Measurements from ENCODE around the gene TUBA3D.
"Not testable (repeated sequence)": the region's sequence is repeated elsewhere in the genome, so short reads cannot be mapped to it uniquely, and the experiment has no call there.

The TUBA3D gene

GRCh38 chr2:131478850-131479461, 3.0 kb downstream of the TUBA3D start:
- POLR2A ChIA-PET; H3K4me1 ChIP-seq (ENCODE audit: control insufficient read depth, insufficient read depth, low read length); CTCF ChIA-PET; H3K27ac ChIP-seq (ENCODE audit: extremely low read depth, low read depth, low read length); H3K9me3 ChIP-seq (ENCODE audit: control insufficient read depth, insufficient read depth, low read depth, low read length); H3K36me3 ChIP-seq (ENCODE audit: control insufficient read depth in 2 of 2, insufficient read depth in 1 of 2, low read length in 2 of 2); H3K4me3 ChIP-seq (ENCODE audit: low read depth, low read length): not testable (repeated sequence)

GRCh38 chr2:131480351-131480750, 4.4 kb downstream of the TUBA3D start:
- ChIA-PET CTCF (interaction anchor here (0.6 kb wide), 1 partner anchor 12 kb away, joined by 4 read pairs; the partner anchor contains the start of gene MZT2A), POLR2A (interaction anchor here (0.5 kb wide), 1 partner anchor 404 kb away, joined by 5 read pairs; no protein-coding TSS in a partner anchor)
- H3K4me1 ChIP-seq (ENCODE audit: control insufficient read depth, insufficient read depth, low read length); H3K4me3 ChIP-seq (ENCODE audit: low read depth, low read length); H3K27ac ChIP-seq (ENCODE audit: extremely low read depth, low read depth, low read length); H3K9me3 ChIP-seq (ENCODE audit: control insufficient read depth, insufficient read depth, low read depth, low read length): not testable (repeated sequence)
- H3K36me3 ChIP-seq (ENCODE audit: control insufficient read depth in 2 of 2, insufficient read depth in 1 of 2, low read length in 2 of 2): peaks cover 0 to 16% of the 10 kb centered on the region in 2 experiments; a peak in 1 of 3 replicates

GRCh38 chr2:131482506-131483155, 6.7 kb downstream of the TUBA3D start:
- H3K27ac ChIP-seq (ENCODE audit: extremely low read depth, low read depth, low read length); H3K4me3 ChIP-seq (ENCODE audit: low read depth, low read length); POLR2A ChIA-PET; H3K4me1 ChIP-seq (ENCODE audit: control insufficient read depth, insufficient read depth, low read length); H3K9me3 ChIP-seq (ENCODE audit: control insufficient read depth, insufficient read depth, low read depth, low read length): not testable (repeated sequence)
- H3K36me3 ChIP-seq (ENCODE audit: control insufficient read depth in 2 of 2, insufficient read depth in 1 of 2, low read length in 2 of 2): peaks cover 0 to 24% of the 10 kb centered on the region in 2 experiments; a peak in 2 of 3 replicates
- CTCF ChIA-PET: interaction anchor here (1.1 kb wide), 1 partner anchor 9 kb away, joined by 3 read pairs; the partner anchor contains the start of gene MZT2A
- peak; percentile 56; the same call in 1 of the 2 replicates for TF ChIP-seq EGR2 (tag by site-specific recombination; IDR thresholded peaks at IDR 0.05; ENCODE audit: low read depth)

- POLR2A ChIA-PET; H3K9me3 ChIP-seq (ENCODE audit: control insufficient read depth, insufficient read depth, low read depth, low read length); H3K27ac ChIP-seq (ENCODE audit: extremely low read depth, low read depth, low read length); H3K4me1 ChIP-seq (ENCODE audit: control insufficient read depth, insufficient read depth, low read length); H3K4me3 ChIP-seq (ENCODE audit: low read depth, low read length): not testable (repeated sequence)
- CTCF ChIA-PET: interaction anchor here (1.1 kb wide), 1 partner anchor 8 kb away, joined by 3 read pairs; the partner anchor contains the start of gene MZT2A
- H3K36me3 ChIP-seq (ENCODE audit: control insufficient read depth in 2 of 2, insufficient read depth in 1 of 2, low read length in 2 of 2): peaks cover 0 to 36% of the 10 kb centered on the region in 2 experiments; a peak in 2 of 3 replicates
These were observed 8.3 kb downstream of the TUBA3D start for GRCh38 chr2:131483981-131484820.

GRCh38 chr2:131484906-131485460, 9.1 kb downstream of the TUBA3D start:
- H3K4me3 ChIP-seq (ENCODE audit: low read depth, low read length); H3K9me3 ChIP-seq (ENCODE audit: control insufficient read depth, insufficient read depth, low read depth, low read length); H3K4me1 ChIP-seq (ENCODE audit: control insufficient read depth, insufficient read depth, low read length); CTCF ChIA-PET; H3K27ac ChIP-seq (ENCODE audit: extremely low read depth, low read depth, low read length); POLR2A ChIA-PET: not testable (repeated sequence)
- peaks cover 0 to 41% of the 10 kb centered on the region in 2 experiments; a peak in 2 of 3 replicates for H3K36me3 ChIP-seq (ENCODE audit: control insufficient read depth in 2 of 2, insufficient read depth in 1 of 2, low read length in 2 of 2)

- POLR2A ChIA-PET: interaction anchor here (0.7 kb wide), 1 partner anchor 93 kb away, joined by 5 read pairs; no protein-coding TSS in a partner anchor
- peaks cover 0 to 48% of the 10 kb centered on the region in 2 experiments; a peak in 2 of 3 replicates for H3K36me3 ChIP-seq (ENCODE audit: control insufficient read depth in 2 of 2, insufficient read depth in 1 of 2, low read length in 2 of 2)
- H3K9me3 ChIP-seq (ENCODE audit: control insufficient read depth, insufficient read depth, low read depth, low read length); H3K27ac ChIP-seq (ENCODE audit: extremely low read depth, low read depth, low read length); H3K4me3 ChIP-seq (ENCODE audit: low read depth, low read length); H3K4me1 ChIP-seq (ENCODE audit: control insufficient read depth, insufficient read depth, low read length); CTCF ChIA-PET: not testable (repeated sequence)
These were observed 10.4 kb downstream of the TUBA3D start for GRCh38 chr2:131486201-131486902.
